Thymus (tissue), 11 donors: Measurements from ENCODE around the gene CTRB2. TPM values are rescaled to one million over a fixed set of nuclear protein-coding genes. Genes with fewer than 3 reads are reported as not detected.

Source experiments
- DNase-seq, 9 donors: peaks; one replicate each; pipeline ENCODE4 v3.0.0-alpha.2; 2013; ENCODE audit warnings: low spot score in 9 of 9, low read depth in 6 of 9, missing footprints in 1 of 9
- H3K27ac ChIP-seq, 2 donors: one replicate each; pipeline ENCODE4 v1.5.1; 2013; ENCODE audit warnings: control low read depth in 1 of 2, low read depth in 1 of 2, low read length in 1 of 2, mild to moderate bottlenecking in 1 of 2, moderate library complexity in 1 of 2
- H3K27me3 ChIP-seq, 2 donors: one replicate each; pipeline ENCODE4 v1.5.1; 2013; ENCODE audit warnings: low read length in 1 of 2; ENCODE audit not compliant: control insufficient read depth in 2 of 2, insufficient read depth in 1 of 2
- H3K36me3 ChIP-seq, 2 donors: one replicate each; pipeline ENCODE4 v1.5.1; 2013; ENCODE audit warnings: low read length in 1 of 2, mild to moderate bottlenecking in 1 of 2, moderate library complexity in 1 of 2; ENCODE audit not compliant: control insufficient read depth in 2 of 2, insufficient read depth in 2 of 2
- H3K4me1 ChIP-seq, 2 donors: one replicate each; pipeline ENCODE4 v1.5.1; 2013; ENCODE audit warnings: low read length in 2 of 2; ENCODE audit not compliant: control insufficient read depth in 2 of 2, insufficient read depth in 2 of 2
- H3K4me3 ChIP-seq, 2 donors: one replicate each; pipeline ENCODE4 v1.5.1; 2013; ENCODE audit warnings: low read length in 2 of 2, control low read depth in 1 of 2, mild to moderate bottlenecking in 1 of 2
- H3K9me3 ChIP-seq, 2 donors: one replicate each; pipeline ENCODE4 v1.5.1; 2013; ENCODE audit warnings: low read length in 1 of 2, mild to moderate bottlenecking in 1 of 2; ENCODE audit not compliant: control insufficient read depth in 2 of 2, insufficient read depth in 1 of 2
- WGBS: extraction: QIAGEN DNeasy Blood & Tissue Kit; methylation state at CpG from one replicate; pipeline ENCODE4 v1.1.7; 2013; 5-methylcytosine and 5-hydroxymethylcytosine counted together
- polyA plus RNA-seq: library from polyadenylated mRNA; stranded (reverse); fragments of 200-250 nt; gene quantifications from one replicate; pipeline ENCODE4 v1.2.3, GENCODE V29; 2013
- total RNA-seq: library from RNA; stranded (reverse); fragments of 120-200 nt; gene quantifications from one replicate; pipeline ENCODE4 v1.2.4, GENCODE V29; 2013
- donor health status: healthy.

CTRB2 gene
- total and polyA plus RNA-seq, 2 donors: 0.59 TPM; not detected in 1

GRCh38 chr16:75169899-75170405 is 37.0 kb downstream of the CTRB2 start:
- no peak for DNase-seq
- H3K9me3 ChIP-seq: peaks cover 19 to 37% of the 10 kb centered on the region in 2 donors
- no peak overlapping the region for H3K27ac ChIP-seq
- WGBS: 98% methylated on average over 10 of the region's 10 CpGs
- H3K27me3 ChIP-seq: no peaks in the 10 kb centered on the region
- no peak overlapping the region for H3K4me3 ChIP-seq
- peaks cover 51 to 55% of the 10 kb centered on the region in 2 donors for H3K36me3 ChIP-seq
- H3K4me1 ChIP-seq: no peaks in the 10 kb centered on the region

DNA sequence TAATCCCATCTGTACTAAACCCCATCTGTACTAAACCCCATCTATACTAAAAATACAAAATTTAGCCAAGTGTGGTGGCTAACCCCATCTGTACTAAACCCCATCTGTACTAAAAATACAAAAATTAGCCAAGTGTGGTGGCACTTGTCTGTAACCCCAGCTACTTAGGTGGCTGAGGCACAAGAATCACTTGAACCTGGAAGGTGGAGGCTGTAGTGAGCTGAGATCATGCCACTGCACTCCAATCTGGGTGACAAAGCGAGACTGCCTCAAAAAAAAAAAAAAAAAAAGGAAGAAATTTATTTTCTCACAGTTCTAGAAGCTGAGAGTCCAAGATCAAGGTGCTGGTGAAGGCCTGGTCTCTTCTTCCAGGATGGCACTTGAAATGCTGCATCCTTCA is 46.6 kb downstream of the CTRB2 start:
- no peak overlapping the region for H3K4me3 ChIP-seq
- H3K4me1 ChIP-seq: no peaks in the 10 kb centered on the region
- WGBS: 100% methylated on average over 1 of the region's 1 CpG
- H3K9me3 ChIP-seq: peaks cover 3 to 14% of the 10 kb centered on the region in 2 donors
- no peak for DNase-seq
- H3K27me3 ChIP-seq: no peaks in the 10 kb centered on the region
- H3K36me3 ChIP-seq: peaks cover 33 to 40% of the 10 kb centered on the region in 2 donors
- no peak overlapping the region for H3K27ac ChIP-seq

Other genes with a start within 250 kb of the CTRB2 start
- gene WDR59, start 222.0 kb downstream of the CTRB2 start, total RNA-seq: 23.3 TPM
- gene WDR59, start 222.0 kb downstream of the CTRB2 start, polyA plus RNA-seq: 55.9 TPM
- gene ZNRF1, start 208.1 kb downstream of the CTRB2 start, total RNA-seq: 39.6 TPM
- 26.6 TPM for gene ZNRF1, start 208.1 kb downstream of the CTRB2 start, polyA plus RNA-seq
- gene LDHD, start 90.4 kb downstream of the CTRB2 start, total RNA-seq: 0.99 TPM
- gene LDHD, start 90.4 kb downstream of the CTRB2 start, polyA plus RNA-seq: 1.6 TPM
- 26.5 TPM for gene ZFP1, start 58.6 kb downstream of the CTRB2 start, total RNA-seq
- 10.8 TPM for gene ZFP1, start 58.6 kb downstream of the CTRB2 start, polyA plus RNA-seq
- gene CTRB1, start 11.8 kb upstream of the CTRB2 start, total RNA-seq: 0.14 TPM
- 0.78 TPM for gene CTRB1, start 11.8 kb upstream of the CTRB2 start, polyA plus RNA-seq
- 2.9 TPM for gene BCAR1, start 44.5 kb upstream of the CTRB2 start, total RNA-seq
- gene BCAR1, start 44.5 kb upstream of the CTRB2 start, polyA plus RNA-seq: 14.5 TPM
- 78.3 TPM for gene CFDP1, start 226.3 kb upstream of the CTRB2 start, total RNA-seq
- 78.5 TPM for gene CFDP1, start 226.3 kb upstream of the CTRB2 start, polyA plus RNA-seq